Endodermal cell (in vitro differentiated cells): ENCODE data around the gene DONSON. TPM values are rescaled to one million over a fixed set of nuclear protein-coding genes. Genes with fewer than 3 reads are reported as not detected.

Experiments
- DNase-seq: peaks from one replicate; pipeline ENCODE4 v3.0.0-alpha.2; 2017
- H3K27ac ChIP-seq: 2 replicates; pipeline ENCODE4 v1.5.1; 2013; ENCODE audit warnings: mild to moderate bottlenecking, low read depth, low read length, moderate library complexity
- H3K27me3 ChIP-seq: 2 replicates; pipeline ENCODE4 v1.6.1; 2013; ENCODE audit warnings: mild to moderate bottlenecking, low read length, moderate library complexity; ENCODE audit not compliant: insufficient read depth, control insufficient read depth, poor library complexity, severe bottlenecking
- H3K36me3 ChIP-seq: 2 replicates; pipeline ENCODE4 v1.7.0; 2013; ENCODE audit warnings: mild to moderate bottlenecking, low read length, moderate library complexity; ENCODE audit not compliant: control insufficient read depth, insufficient read depth
- H3K4me1 ChIP-seq: one replicate; pipeline ENCODE4 v1.7.0; 2013; ENCODE audit warnings: low read length; ENCODE audit not compliant: control insufficient read depth, insufficient read depth
- H3K4me3 ChIP-seq: 2 replicates; pipeline ENCODE4 v1.5.1; 2013; ENCODE audit warnings: mild to moderate bottlenecking, low read length, moderate library complexity
- H3K9ac ChIP-seq: 2 replicates; pipeline ENCODE4 v1.6.1; 2013; ENCODE audit warnings: mild to moderate bottlenecking, low read length, moderate library complexity; ENCODE audit not compliant: poor library complexity, severe bottlenecking; ENCODE audit errors: extremely low read depth
- H3K9me3 ChIP-seq: 2 replicates; pipeline ENCODE4 v1.6.1; 2013; ENCODE audit warnings: mild to moderate bottlenecking, low read length, moderate library complexity; ENCODE audit not compliant: control insufficient read depth
- H3K27ac Mint-ChIP-seq: 2 replicates; pipeline ENCODE4 v1.8.0; 2020; ENCODE audit warnings: mixed read lengths
- H3K27me3 Mint-ChIP-seq: 2 replicates; pipeline ENCODE4 v1.8.0; 2021; ENCODE audit warnings: mild to moderate bottlenecking, mixed read lengths; ENCODE audit not compliant: insufficient read depth
- H3K36me3 Mint-ChIP-seq: 2 replicates; pipeline ENCODE4 v1.8.0; 2020; ENCODE audit warnings: low read depth, mixed read lengths
- H3K4me1 Mint-ChIP-seq: 2 replicates; pipeline ENCODE4 v1.8.0; 2020; ENCODE audit warnings: mixed read lengths
- H3K4me3 Mint-ChIP-seq: 2 replicates; pipeline ENCODE4 v1.8.0; 2020; ENCODE audit warnings: mild to moderate bottlenecking, moderate library complexity, mixed read lengths
- H3K9me3 Mint-ChIP-seq: 2 replicates; pipeline ENCODE4 v1.8.0; 2020; ENCODE audit warnings: mild to moderate bottlenecking, mixed read lengths
- WGBS, 2 experiments: methylation state at CpG; one replicate each; pipeline versions ENCODE4 v1.1.5 to v1.1.7; 2013; ENCODE audit warnings: missing lambda C conversion rate in 2 of 2, mixed read lengths in 1 of 2; ENCODE audit not compliant: insufficient coverage in 1 of 2, insufficient read length in 1 of 2; 5-methylcytosine and 5-hydroxymethylcytosine counted together
- total RNA-seq, 2 donors: library from RNA; stranded (reverse); fragmentation: NEBNext Ultra II Directional in 1 of 2; extraction: Animal tissue kit (Norgen Biotek cat#: 25700) in 1 of 2; gene quantifications; 2 replicates in 1 of 2; 3 replicates in 1 of 2; pipeline ENCODE4 v1.2.1, GENCODE V29; 2021
- TF ChIP-seq, protein P1 (sequence below): fragments of 200-600 bp; sonication (generic); conservative IDR thresholded peaks from 2 replicates; pipeline ENCODE4 v1.5.0; 2021; ENCODE audit warnings: antibody characterized with exemption, mild to moderate bottlenecking

DONSON gene
- total RNA-seq, 2 donors from 2014 or later = 26.2 to 41.9 TPM

DNA sequence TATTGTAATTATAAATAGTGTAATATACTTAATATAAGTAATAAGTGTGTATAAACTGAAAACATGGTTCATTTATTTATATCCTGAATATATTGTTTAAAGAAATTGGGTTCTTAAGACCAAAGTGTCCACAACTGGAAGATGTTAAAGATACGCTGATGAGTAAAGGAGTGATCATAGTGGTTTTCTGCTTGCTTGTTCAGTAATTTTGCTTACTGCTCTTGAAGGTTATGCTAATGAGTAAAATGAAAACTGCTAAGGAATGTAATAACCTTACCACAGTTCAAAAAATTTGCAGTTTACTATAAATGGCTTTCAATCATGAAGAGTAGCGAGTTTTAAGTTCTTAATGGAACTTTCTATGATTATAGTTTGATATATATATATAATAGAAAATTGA is 22.0 kb downstream of the DONSON start:
- no peak overlapping the region for H3K4me3 ChIP-seq
- no peak overlapping the region for H3K9ac ChIP-seq
- no peak for DNase-seq
- H3K4me1 ChIP-seq = no peaks in the 10 kb centered on the region
- H3K27ac ChIP-seq = no peak overlapping the region
- TF ChIP-seq, protein P1, sequence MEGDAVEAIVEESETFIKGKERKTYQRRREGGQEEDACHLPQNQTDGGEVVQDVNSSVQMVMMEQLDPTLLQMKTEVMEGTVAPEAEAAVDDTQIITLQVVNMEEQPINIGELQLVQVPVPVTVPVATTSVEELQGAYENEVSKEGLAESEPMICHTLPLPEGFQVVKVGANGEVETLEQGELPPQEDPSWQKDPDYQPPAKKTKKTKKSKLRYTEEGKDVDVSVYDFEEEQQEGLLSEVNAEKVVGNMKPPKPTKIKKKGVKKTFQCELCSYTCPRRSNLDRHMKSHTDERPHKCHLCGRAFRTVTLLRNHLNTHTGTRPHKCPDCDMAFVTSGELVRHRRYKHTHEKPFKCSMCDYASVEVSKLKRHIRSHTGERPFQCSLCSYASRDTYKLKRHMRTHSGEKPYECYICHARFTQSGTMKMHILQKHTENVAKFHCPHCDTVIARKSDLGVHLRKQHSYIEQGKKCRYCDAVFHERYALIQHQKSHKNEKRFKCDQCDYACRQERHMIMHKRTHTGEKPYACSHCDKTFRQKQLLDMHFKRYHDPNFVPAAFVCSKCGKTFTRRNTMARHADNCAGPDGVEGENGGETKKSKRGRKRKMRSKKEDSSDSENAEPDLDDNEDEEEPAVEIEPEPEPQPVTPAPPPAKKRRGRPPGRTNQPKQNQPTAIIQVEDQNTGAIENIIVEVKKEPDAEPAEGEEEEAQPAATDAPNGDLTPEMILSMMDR = no peak
- WGBS, 2 experiments = 96% methylated on average over 1 of the region's 2 CpGs; no CpG with 5 or more reads in 1 of the 2 experiments
- H3K27me3 ChIP-seq = no peaks in the 10 kb centered on the region
- H3K27ac Mint-ChIP-seq = no peak overlapping the region
- no peaks in the 10 kb centered on the region for H3K9me3 ChIP-seq
- H3K36me3 Mint-ChIP-seq = peaks cover 46% of the 10 kb centered on the region
- H3K9me3 Mint-ChIP-seq = no peaks in the 10 kb centered on the region
- H3K36me3 ChIP-seq = peaks cover 89% of the 10 kb centered on the region
- peaks cover under 1% of the 10 kb centered on the region for H3K4me1 Mint-ChIP-seq
- H3K27me3 Mint-ChIP-seq = no peaks in the 10 kb centered on the region
- H3K4me3 Mint-ChIP-seq = no peak overlapping the region

DNA sequence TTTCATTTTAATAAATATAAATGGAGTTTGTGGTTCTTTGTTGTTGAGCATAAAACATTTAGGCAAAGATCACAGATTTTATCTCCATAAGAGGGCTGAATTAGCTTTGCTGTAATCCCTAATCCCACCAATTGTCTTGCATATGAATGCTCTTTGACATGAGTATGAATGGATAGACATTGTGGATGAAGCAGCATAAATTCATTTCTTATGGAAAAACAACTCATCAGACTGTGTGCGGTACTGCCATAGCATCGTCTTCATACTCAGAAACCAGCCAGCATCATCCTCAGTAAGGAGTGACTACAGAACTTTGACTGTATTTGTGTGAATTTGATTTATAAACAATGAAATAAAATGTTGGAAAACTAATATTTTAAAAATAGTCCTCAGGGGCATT is 26.1 kb downstream of the DONSON start:
- TF ChIP-seq, protein P1 = no peak
- Histone ChIP-seq H3K27me3 (no peaks in the 10 kb centered on the region), H3K4me3 (no peak overlapping the region), H3K27ac (no peak overlapping the region), H3K9me3 (no peaks in the 10 kb centered on the region), H3K36me3 (peaks cover 88% of the 10 kb centered on the region), H3K9ac (no peak overlapping the region), H3K4me1 (no peaks in the 10 kb centered on the region)
- no peak overlapping the region for H3K4me3 Mint-ChIP-seq
- 100% methylated on average over 2 of the region's 2 CpGs; no CpG with 5 or more reads in 1 of the 2 experiments for WGBS, 2 experiments
- DNase-seq = no peak
- H3K27me3 Mint-ChIP-seq = no peaks in the 10 kb centered on the region
- no peak overlapping the region for H3K27ac Mint-ChIP-seq
- no peaks in the 10 kb centered on the region for H3K9me3 Mint-ChIP-seq
- peaks cover 58% of the 10 kb centered on the region for H3K36me3 Mint-ChIP-seq
- H3K4me1 Mint-ChIP-seq = peaks cover 5% of the 10 kb centered on the region

DNA sequence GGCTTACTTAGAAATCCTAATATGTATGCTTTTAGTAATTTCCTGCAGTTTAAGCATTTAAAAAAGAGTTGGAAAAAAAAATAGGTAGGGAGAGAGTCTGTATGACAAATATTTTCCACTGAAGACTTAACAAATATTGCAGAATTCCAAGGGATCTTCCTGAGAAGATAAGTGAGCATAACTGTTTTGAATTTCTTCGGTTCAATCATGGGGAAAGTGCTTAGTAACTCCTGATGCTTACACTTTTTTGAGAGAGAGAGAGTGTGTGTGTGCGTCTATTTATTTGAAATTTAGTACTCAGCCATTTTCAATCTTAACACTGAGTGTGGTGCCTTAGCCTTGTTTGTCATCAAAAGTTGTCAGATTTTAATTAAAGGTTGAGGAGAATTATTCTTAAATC is 27.1 kb downstream of the DONSON start:
- Histone ChIP-seq H3K27me3 (no peaks in the 10 kb centered on the region), H3K9ac (no peak overlapping the region), H3K36me3 (peaks cover 91% of the 10 kb centered on the region), H3K4me3 (no peak overlapping the region), H3K4me1 (no peaks in the 10 kb centered on the region), H3K9me3 (no peaks in the 10 kb centered on the region), H3K27ac (no peak overlapping the region)
- Mint-ChIP-seq H3K36me3 (peaks cover 62% of the 10 kb centered on the region), H3K27ac (peak overlapping the region; percentile 82), H3K9me3 (no peaks in the 10 kb centered on the region), H3K27me3 (no peaks in the 10 kb centered on the region), H3K4me3 (no peak overlapping the region), H3K4me1 (peaks cover 5% of the 10 kb centered on the region)
- TF ChIP-seq, protein P1 = no peak
- WGBS, 2 experiments = 100% methylated on average over 1 to 2 of the region's 2 CpGs
- no peak for DNase-seq
